Posterior vena cava (tissue), 2 donors: ENCODE results near the gene RBFOX2. TPM values are rescaled to one million over a fixed set of nuclear protein-coding genes. Genes with fewer than 3 reads are reported as not detected.
"Not testable (repeated sequence)": the region's sequence is repeated elsewhere in the genome, so short reads cannot be mapped to it uniquely, and the experiment has no call there.

Source experiments
- DNase-seq: peaks from one replicate; pipeline ENCODE4 v3.0.0-alpha.2; 2020; ENCODE audit warnings: low spot score
- intact Hi-C, 2 donors: fragments of 100-400 bp; cut with DNase I; formaldehyde crosslinking; loops; one replicate each; pipeline versions ENCODE4 v1.14.1 to v1.14.2; 2022 to 2023
- total RNA-seq, 2 donors: library from RNA; stranded (reverse); fragmentation: NEBNext Ultra II Directional; extraction: Animal tissue kit (Norgen Biotek cat#: 25700); gene quantifications; one replicate each; pipeline ENCODE4 v1.2.1, GENCODE V29; 2021
- donor health status: DM: yes; HTN: yes; CAD: no.
- donor health status: DM: yes; HTN: yes; CAD: no.

RBFOX2 gene
- total RNA-seq, 2 donors from 2014 or later = 114 to 124 TPM

GRCh38 chr22:35719212-35719875 is 309.3 kb downstream of the RBFOX2 start:
- intact Hi-C loops = no loop called here
- DNase-seq = no peak

- DNase-seq = no peak
- intact Hi-C loops = no loop called here
Observed at GRCh38 chr22:35717572-35717971, 311.1 kb downstream of the RBFOX2 start, which contains the start of gene APOL5. APOL5 (plus strand) TSS chr22:35717872; CDS start chr22:35717872, 0 bp downstream.

- intact Hi-C loops = no loop called here
- DNase-seq = no peak
Observed at GRCh38 chr22:35712672-35713071, 316.0 kb downstream of the RBFOX2 start.

- DNase-seq = no peak
Observed at GRCh38 chr22:35711336-35711735, 317.3 kb downstream of the RBFOX2 start.

GRCh38 chr22:35708917-35709316 is 319.7 kb downstream of the RBFOX2 start:
- no peak for DNase-seq
- intact Hi-C loops = no loop called here

More at GRCh38 chr22:35711336-35711735, 317.3 kb downstream of the RBFOX2 start:
- intact Hi-C loops = no loop called here

- intact Hi-C loops = no loop called here
- no peak for DNase-seq
Observed at GRCh38 chr22:35708453-35708852, 320.2 kb downstream of the RBFOX2 start.

GRCh38 chr22:35705141-35705540 is 323.5 kb downstream of the RBFOX2 start:
- no peak for DNase-seq
- intact Hi-C loops = no loop called here

- DNase-seq = no peak
- intact Hi-C loops = no loop called here
Observed at GRCh38 chr22:35703861-35704584, 324.6 kb downstream of the RBFOX2 start.

- intact Hi-C loops, DNase-seq: not testable (repeated sequence)
Observed at GRCh38 chr22:35699852-35700251, 328.8 kb downstream of the RBFOX2 start.

GRCh38 chr22:35697142-35697541 is 331.5 kb downstream of the RBFOX2 start:
- intact Hi-C loops = no loop called here

GRCh38 chr22:35695202-35695601 is 333.4 kb downstream of the RBFOX2 start:
- DNase-seq = no peak
- intact Hi-C loops = no loop called here

More at GRCh38 chr22:35697142-35697541, 331.5 kb downstream of the RBFOX2 start:
- no peak for DNase-seq

- DNase-seq = no peak
- intact Hi-C loops = no loop called here
Observed at GRCh38 chr22:35690001-35690400, 338.6 kb downstream of the RBFOX2 start.

GRCh38 chr22:35688913-35689675 is 339.5 kb downstream of the RBFOX2 start:
- no peak for DNase-seq
- intact Hi-C loops = no loop called here

Other genes with a start within 250 kb of the RBFOX2 start
- 10 to 100 TPM; 54.5 to 69.2 TPM for gene APOL3, start 131.9 kb upstream of the RBFOX2 start, total RNA-seq
- gene APOL4, start 173.0 kb upstream of the RBFOX2 start, total RNA-seq = 1 to 10 TPM; 7.5 to 9.5 TPM
- gene APOL2, start 210.7 kb upstream of the RBFOX2 start, total RNA-seq = 10 to 100 TPM; 50.5 to 54.4 TPM
- 10 to 100 TPM; 39.9 to 69.3 TPM for gene APOL1, start 224.3 kb upstream of the RBFOX2 start, total RNA-seq